ENCODE results near the gene SLC38A4.

- no peak for TF ChIP-seq CTCF (IDR thresholded peaks at IDR 0.05)
- TF ChIP-seq POLR2A (IDR thresholded peaks at IDR 0.05) = no peak
Measured at GRCh38 chr12:46831335-46832129, 5.7 kb upstream of the SLC38A4 start.
